Testis (tissue), 3 donors: ENCODE results near the gene SEMA5A. TPM values are rescaled to one million over a fixed set of nuclear protein-coding genes. Genes with fewer than 3 reads are reported as not detected.

Experiments
- DNase-seq: peaks from one replicate; pipeline ENCODE4 v3.0.0-alpha.2; 2019
- H3K27ac ChIP-seq, 2 donors: fragments of 200-600 bp; sonication (generic); one replicate each; pipeline ENCODE4 v1.5.1; 2019
- H3K27me3 ChIP-seq: fragments of 200-600 bp; sonication (generic); one replicate; pipeline ENCODE4 v1.5.1; 2019
- H3K36me3 ChIP-seq: fragments of 200-600 bp; sonication (generic); one replicate; pipeline ENCODE4 v1.5.1; 2017; ENCODE audit warnings: low read depth; ENCODE audit errors: missing control alignments
- H3K4me1 ChIP-seq: fragments of 200-600 bp; sonication (generic); one replicate; pipeline ENCODE4 v1.5.1; 2019
- H3K4me3 ChIP-seq, 2 donors: fragments of 200-600 bp; sonication (generic); one replicate each; pipeline ENCODE4 v1.5.1; 2017 to 2019
- H3K9me3 ChIP-seq: fragments of 200-600 bp; sonication (generic); one replicate; pipeline ENCODE4 v1.5.1; 2017
- CTCF ChIP-seq, 3 experiments: fragments of 450-650 bp in 2 of 3; fragments of 200-600 bp in 1 of 3; sonication (generic) in 1 of 3; IDR thresholded peaks; one replicate each; pipeline ENCODE4 v1.5.1; 2016 to 2019; ENCODE audit warnings: antibody characterized with exemption in 3 of 3, mild to moderate bottlenecking in 2 of 3, moderate library complexity in 1 of 3
- POLR2A ChIP-seq: fragments of 450-650 bp; IDR thresholded peaks from one replicate; pipeline ENCODE4 v1.6.1; 2017; ENCODE audit warnings: antibody characterized with exemption, mild to moderate bottlenecking, moderate library complexity
- WGBS, 2 donors: methylation state at CpG; one replicate each; pipeline ENCODE4 v1.1.5; 2018; 5-methylcytosine and 5-hydroxymethylcytosine counted together
- intact Hi-C: fragments of 100-400 bp; cut with DNase I; formaldehyde crosslinking; loops from one replicate; pipeline ENCODE4 v1.15.1; 2023; ENCODE audit warnings: low total_unique reads
- polyA plus RNA-seq: library from polyadenylated mRNA; stranded (reverse); fragments of 350-450 nt; fragmentation: Illumina TruSeq; extraction: RNeasy Lipid Tissue Mini Kit (QIAGEN cat#74804); gene quantifications from one replicate; pipeline ENCODE4 v1.2.3, GENCODE V29; 2014; ENCODE audit warnings: low read depth, low replicate concordance; ENCODE audit not compliant: insufficient read depth
- total RNA-seq, 2 donors: library from RNA; depleted of rRNA; stranded (reverse); fragments of >200 nt; gene quantifications; one replicate each; pipeline ENCODE4 v1.2.3, GENCODE V29; 2016

The SEMA5A gene
- total and polyA plus RNA-seq, 3 donors from 2014 or later = 3.4 to 12.8 (median 5.4) TPM

- no peaks in the 10 kb centered on the region for H3K9me3 ChIP-seq
- no peaks in the 10 kb centered on the region for H3K4me1 ChIP-seq
- no peaks in the 10 kb centered on the region for H3K36me3 ChIP-seq
- TF ChIP-seq POLR2A (no peak), CTCF (IDR thresholded peaks at IDR 0.05) (no peak)
- DNase-seq = no peak
- 69 to 70% methylated on average over 5 of the region's 5 CpGs for WGBS, 2 donors
- intact Hi-C loops = no loop called here
- H3K27ac ChIP-seq = no peak overlapping the region
- no peaks in the 10 kb centered on the region for H3K27me3 ChIP-seq
- H3K4me3 ChIP-seq = no peak overlapping the region
Measured at GRCh38 chr5:9388941-9389674, 156.8 kb downstream of the SEMA5A start.

GRCh38 chr5:9387879-9388278 lies 158.0 kb downstream of the SEMA5A start:
- TF ChIP-seq POLR2A (no peak), CTCF (IDR thresholded peaks at IDR 0.05) (no peak)
- WGBS, 2 donors = 70 to 77% methylated on average over 3 of the region's 3 CpGs
- no peaks in the 10 kb centered on the region for H3K4me1 ChIP-seq
- no peak for DNase-seq
- no peak overlapping the region for H3K27ac ChIP-seq
- intact Hi-C loops = no loop called here
- H3K9me3 ChIP-seq = no peaks in the 10 kb centered on the region
- no peaks in the 10 kb centered on the region for H3K36me3 ChIP-seq
- no peaks in the 10 kb centered on the region for H3K27me3 ChIP-seq
- no peak overlapping the region for H3K4me3 ChIP-seq

- Histone ChIP-seq H3K4me1 (no peaks in the 10 kb centered on the region), H3K36me3 (no peaks in the 10 kb centered on the region), H3K9me3 (no peaks in the 10 kb centered on the region), H3K27me3 (no peaks in the 10 kb centered on the region), H3K27ac (no peak overlapping the region), H3K4me3 (no peak overlapping the region)
- TF ChIP-seq POLR2A (no peak), CTCF (IDR thresholded peaks at IDR 0.05) (no peak)
- intact Hi-C loops = no loop called here
- 89 to 90% methylated on average over 4 of the region's 4 CpGs for WGBS, 2 donors
- no peak for DNase-seq
Measured at GRCh38 chr5:9386945-9387344, 158.9 kb downstream of the SEMA5A start.

GRCh38 chr5:9382522-9382921 lies 163.4 kb downstream of the SEMA5A start:
- 89 to 100% methylated on average over 1 of the region's 1 CpG for WGBS, 2 donors
- no peak for TF ChIP-seq POLR2A
- no peak for TF ChIP-seq CTCF (IDR thresholded peaks at IDR 0.05)
- no peak for DNase-seq
- no peak overlapping the region for H3K4me3 ChIP-seq
- H3K27ac ChIP-seq = no peak overlapping the region
- H3K36me3 ChIP-seq = no peaks in the 10 kb centered on the region
- H3K4me1 ChIP-seq = no peaks in the 10 kb centered on the region
- no peaks in the 10 kb centered on the region for H3K9me3 ChIP-seq
- H3K27me3 ChIP-seq = no peaks in the 10 kb centered on the region
- intact Hi-C loops = no loop called here

- no peak overlapping the region for H3K27ac ChIP-seq
- no peaks in the 10 kb centered on the region for H3K4me1 ChIP-seq
- TF ChIP-seq CTCF (IDR thresholded peaks at IDR 0.05) (no peak), POLR2A (no peak)
- intact Hi-C loops = no loop called here
- no peaks in the 10 kb centered on the region for H3K27me3 ChIP-seq
- no peak overlapping the region for H3K4me3 ChIP-seq
- H3K36me3 ChIP-seq = no peaks in the 10 kb centered on the region
- no peak for DNase-seq
- no peaks in the 10 kb centered on the region for H3K9me3 ChIP-seq
Measured at GRCh38 chr5:9381464-9381863, 164.4 kb downstream of the SEMA5A start.
